ENCODE data around the gene PROZ.

Gene PROZ

GRCh38 chr13:113179374-113180230 is 21.2 kb downstream of the PROZ start:
- DNase-seq = peak; percentile 40

GRCh38 chr13:113182046-113182445 is 23.6 kb downstream of the PROZ start:
- no peak for DNase-seq

GRCh38 chr13:113183450-113184129 is 25.1 kb downstream of the PROZ start:
- no peak for DNase-seq

GRCh38 chr13:113184568-113185440 is 26.4 kb downstream of the PROZ start:
- peak; percentile 37 for DNase-seq

- no peak for DNase-seq
These were observed 27.8 kb downstream of the PROZ start for GRCh38 chr13:113186061-113186900.

GRCh38 chr13:113187263-113187669 is 28.8 kb downstream of the PROZ start:
- DNase-seq = no peak

- DNase-seq = no peak
These were observed 29.6 kb downstream of the PROZ start for GRCh38 chr13:113187883-113188665.

GRCh38 chr13:113190181-113190580 is 31.7 kb downstream of the PROZ start:
- no peak for DNase-seq

- DNase-seq = no peak
These were observed 33.8 kb downstream of the PROZ start for GRCh38 chr13:113192279-113192678.

- no peak for DNase-seq
These were observed 34.5 kb downstream of the PROZ start for GRCh38 chr13:113192902-113193301.

GRCh38 chr13:113195360-113195759 is 36.9 kb downstream of the PROZ start:
- DNase-seq = no peak

GRCh38 chr13:113196970-113197737 is 38.7 kb downstream of the PROZ start:
- DNase-seq = no peak

GRCh38 chr13:113201815-113202214 is 43.4 kb downstream of the PROZ start:
- DNase-seq = no peak

- DNase-seq = no peak
These were observed 44.5 kb downstream of the PROZ start for GRCh38 chr13:113202912-113203311.

- DNase-seq = no peak
These were observed 45.3 kb downstream of the PROZ start for GRCh38 chr13:113203507-113204377.

GRCh38 chr13:113204378-113204734 is 45.9 kb downstream of the PROZ start:
- DNase-seq = no peak

GRCh38 chr13:113205428-113205931 is 47.0 kb downstream of the PROZ start:
- no peak for DNase-seq

GRCh38 chr13:113207460-113207859 is 49.0 kb downstream of the PROZ start:
- no peak for DNase-seq

- DNase-seq = no peak
These were observed 49.5 kb downstream of the PROZ start for GRCh38 chr13:113207890-113208420.

Data from central memory CD4-positive, alpha-beta T cell (primary cell).